NCI-H2196 treated with DMSO at 0.1 percent for 48 hours (cell line): ENCODE measurements around the gene USP34.

Experiments
- DNase-seq: peaks from one replicate; lab custom pipeline; 2025; ENCODE audit not compliant: unreplicated experiment; lab: John Stamatoyannopoulos, UW

USP34 gene

GRCh38 chr2:61327173-61327572 lies 143.7 kb downstream of the USP34 start:
- no peak for DNase-seq

GRCh38 chr2:61326423-61326822 lies 144.5 kb downstream of the USP34 start:
- peak; percentile 46 for DNase-seq

- DNase-seq = no peak
Observed at GRCh38 chr2:61320181-61320580, 150.7 kb downstream of the USP34 start.

GRCh38 chr2:61318553-61318952 lies 152.3 kb downstream of the USP34 start:
- no peak for DNase-seq

DNA sequence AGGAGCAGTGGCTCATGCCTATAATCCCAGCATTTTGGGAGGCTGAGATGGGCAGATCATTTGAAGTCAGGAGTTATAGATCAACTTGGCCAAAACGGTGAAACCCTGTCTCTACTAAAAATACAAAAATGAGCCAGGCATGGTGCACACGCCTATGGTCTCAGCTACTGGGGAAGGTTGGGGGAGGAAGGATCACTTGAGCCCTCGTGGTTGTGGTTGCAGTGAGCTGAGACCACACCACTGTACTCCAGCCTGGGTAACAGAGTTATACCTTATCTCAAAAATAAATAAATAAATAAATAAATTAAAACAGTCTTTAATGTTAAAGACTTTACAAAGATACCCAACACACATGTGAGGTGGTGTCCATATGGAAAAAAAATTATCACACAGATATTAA lies 174.9 kb downstream of the USP34 start:
- no peak for DNase-seq

DNA sequence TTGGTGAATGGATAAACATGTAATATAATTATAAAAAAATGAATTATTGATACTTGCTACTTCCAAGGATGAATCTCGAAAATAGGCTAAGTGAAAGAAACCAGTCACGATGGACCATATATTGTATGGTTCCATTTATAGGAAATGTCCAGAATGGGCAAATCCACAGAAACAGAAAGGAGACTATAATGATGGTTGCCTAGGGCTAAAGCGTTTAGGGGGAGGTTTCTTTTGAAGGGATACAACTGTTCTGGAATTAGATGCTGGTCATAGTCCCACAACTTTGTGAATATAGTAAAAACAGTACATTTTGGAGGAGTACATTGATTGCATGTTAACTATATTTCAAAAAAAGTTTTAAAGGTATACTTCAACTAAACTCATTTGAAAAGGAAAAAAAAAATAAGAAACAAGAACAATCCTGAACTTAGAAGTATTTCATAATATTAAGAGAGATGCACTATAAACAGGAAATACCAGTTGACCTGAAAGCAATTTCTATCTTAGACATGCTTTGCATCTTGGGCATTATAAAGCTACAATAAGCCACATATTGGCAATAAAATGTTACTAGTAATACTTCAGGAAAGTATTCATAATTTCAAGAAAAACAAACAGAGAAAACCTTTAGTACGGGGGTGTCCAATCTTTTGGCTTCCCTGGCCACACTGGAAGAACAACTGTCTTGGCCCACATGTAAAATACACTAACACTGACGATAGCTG lies 178.9 kb downstream of the USP34 start:
- DNase-seq = no peak

- DNase-seq = no peak
Observed at GRCh38 chr2:61288070-61288841, 182.6 kb downstream of the USP34 start.

GRCh38 chr2:61287254-61287653 lies 183.6 kb downstream of the USP34 start:
- no peak for DNase-seq

DNA sequence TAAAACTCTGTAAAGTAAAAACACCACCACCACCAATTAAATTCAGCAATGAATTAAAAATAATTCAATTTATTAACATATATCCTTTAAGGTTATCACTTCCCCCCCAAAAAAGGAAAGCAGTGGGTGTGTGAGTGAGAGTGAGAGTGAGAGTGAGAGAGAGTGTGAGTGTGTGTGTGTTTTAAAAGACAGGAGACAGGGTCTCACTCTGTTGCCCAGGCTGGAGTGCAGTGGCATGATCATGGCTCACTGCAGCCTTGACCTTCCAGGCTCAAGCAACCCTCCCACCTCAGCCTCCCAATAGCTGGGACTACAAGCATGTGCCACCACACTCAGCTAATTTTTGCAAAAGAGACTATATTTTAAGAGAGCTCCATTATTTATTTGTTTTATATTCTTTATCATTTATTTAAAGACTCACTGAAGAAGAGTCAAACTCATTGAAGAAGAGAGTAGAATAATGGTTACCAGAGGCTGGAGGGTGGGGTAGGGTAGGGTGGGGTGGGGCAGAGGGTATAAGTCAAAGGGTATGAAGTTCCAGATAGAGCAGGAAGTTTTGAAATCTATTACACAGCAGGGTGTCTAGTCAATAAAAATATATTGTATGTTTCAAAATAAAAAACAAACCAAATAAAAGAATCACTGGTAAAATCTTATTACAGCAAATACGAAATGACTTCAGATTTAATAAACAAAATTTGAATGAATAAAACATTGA lies 187.3 kb downstream of the USP34 start:
- DNase-seq = no peak

DNA sequence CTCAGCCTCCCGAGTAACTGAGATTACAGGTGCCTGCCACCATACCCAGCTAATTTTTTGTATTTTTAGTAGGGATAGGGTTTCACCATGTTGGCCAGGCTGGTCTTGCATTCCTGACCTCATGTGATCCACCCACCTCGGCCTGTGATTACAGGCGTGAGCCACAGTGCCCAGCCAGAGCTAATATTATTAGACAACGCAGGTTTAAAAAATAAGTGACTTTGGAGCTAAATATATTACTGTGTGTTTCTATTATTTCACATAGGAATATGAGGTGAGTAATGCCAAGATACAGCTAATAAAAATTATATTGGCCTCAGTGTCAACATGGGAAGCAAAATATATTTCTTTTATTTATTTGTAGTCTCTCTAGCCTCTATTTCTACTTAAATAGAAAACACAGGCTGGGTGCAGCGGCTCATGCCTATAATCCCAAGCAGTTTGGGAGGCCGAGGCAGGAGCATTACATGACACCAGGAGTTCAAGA lies 188.7 kb downstream of the USP34 start:
- no peak for DNase-seq

- DNase-seq = no peak
Observed at GRCh38 chr2:61281321-61281720, 189.6 kb downstream of the USP34 start.

GRCh38 chr2:61277756-61278155 lies 193.1 kb downstream of the USP34 start:
- DNase-seq = no peak

DNA sequence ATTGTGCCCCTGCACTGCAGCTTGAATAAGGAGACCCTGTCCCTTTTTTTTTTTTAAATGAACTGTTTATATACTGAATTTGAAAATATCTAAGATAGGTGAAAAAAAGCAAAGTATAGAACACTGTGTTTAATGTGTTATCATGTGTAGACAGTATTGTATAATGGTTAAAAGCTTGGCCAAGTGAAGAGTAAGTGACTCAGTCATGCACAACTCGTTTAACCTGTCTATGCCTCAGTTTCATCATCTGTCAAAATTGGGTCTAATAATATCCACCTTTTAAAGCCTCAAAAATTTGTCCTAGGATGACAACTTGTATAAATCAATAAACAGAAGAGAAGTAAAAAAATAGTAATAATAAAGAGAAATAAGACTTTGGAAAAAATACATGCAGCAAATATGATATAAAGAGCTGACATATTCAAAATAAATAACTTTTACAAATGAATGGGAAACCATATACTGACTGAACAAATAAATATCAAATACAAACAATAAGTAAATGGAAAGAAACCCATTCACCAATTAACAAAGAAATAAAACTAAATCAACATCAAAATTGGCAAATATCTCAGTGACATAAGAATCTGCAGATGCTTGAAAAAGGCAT lies 195.2 kb downstream of the USP34 start:
- no peak for DNase-seq

- DNase-seq = no peak
Observed at GRCh38 chr2:61272421-61273070, 198.3 kb downstream of the USP34 start.

DNA sequence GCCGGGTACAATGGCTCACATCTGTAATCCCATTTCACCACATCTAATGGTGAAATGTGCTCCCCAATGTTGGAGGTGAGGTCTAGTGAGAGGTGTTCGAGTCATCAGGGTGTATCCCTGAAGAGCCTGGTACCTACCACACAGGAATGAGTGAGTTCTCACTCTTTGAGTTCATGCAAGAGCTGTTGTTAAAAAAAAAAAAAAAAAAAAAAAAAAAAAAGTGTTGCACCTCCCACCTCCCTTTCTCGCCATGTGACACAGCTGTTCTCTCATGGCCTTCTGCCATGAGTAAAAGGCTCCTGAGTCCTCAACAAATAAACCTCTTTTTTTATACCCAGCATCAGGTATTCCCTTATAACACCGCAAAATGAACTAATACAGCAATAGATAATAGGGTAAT lies 202.6 kb downstream of the USP34 start:
- no peak for DNase-seq

GRCh38 chr2:61266632-61267505 lies 204.0 kb downstream of the USP34 start:
- no peak for DNase-seq

GRCh38 chr2:61263830-61264229 lies 207.1 kb downstream of the USP34 start:
- DNase-seq = no peak

DNA sequence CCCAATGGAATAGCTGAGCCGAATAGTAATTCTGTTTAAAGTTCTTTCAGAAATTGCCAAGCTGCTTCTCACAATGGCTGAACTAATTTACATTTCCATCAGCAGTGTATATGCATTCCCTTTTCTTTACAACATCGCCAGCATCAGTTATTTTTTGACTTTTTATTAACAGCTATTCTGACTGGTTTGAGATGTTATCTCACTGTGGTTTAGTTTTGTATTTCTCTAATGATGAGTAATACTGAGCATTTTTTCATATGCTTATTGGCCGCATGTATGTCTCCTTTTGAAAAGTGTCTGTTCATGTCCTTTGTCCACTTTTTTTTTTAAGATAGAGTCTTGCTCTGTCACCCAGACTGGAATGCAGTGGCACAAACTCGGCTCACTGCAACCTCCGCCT lies 208.2 kb downstream of the USP34 start:
- DNase-seq = no peak

DNA sequence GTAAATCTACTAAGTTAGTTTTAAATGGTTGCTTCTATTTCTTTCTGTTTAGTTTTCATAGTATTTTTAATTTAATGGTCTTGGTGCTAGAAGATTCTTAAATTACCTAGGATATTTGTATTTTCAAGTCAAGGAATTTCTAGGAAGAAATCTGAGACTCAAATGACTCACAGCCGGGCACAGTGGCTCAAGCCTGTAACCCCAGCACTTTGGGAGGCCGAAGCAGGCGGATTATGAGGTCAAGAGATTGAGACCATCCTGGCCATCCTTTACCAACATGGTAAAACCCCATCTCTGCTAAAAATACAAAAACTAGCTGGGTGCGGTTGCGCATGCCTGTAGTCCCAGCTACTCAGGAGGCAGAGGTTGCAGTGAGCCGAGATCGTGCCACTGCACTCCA lies 213.4 kb downstream of the USP34 start:
- DNase-seq = no peak
